AG04450 (cell line): Measurements from ENCODE around the gene OXCT1. TPM values are rescaled to one million over a fixed set of nuclear protein-coding genes. Genes with fewer than 3 reads are reported as not detected.
A peak's percentile ranks its signal among the peaks of the same experiment; 100 is the strongest.

ENCODE experiments used
- CTCF ChIA-PET: fragments of 300-600, 350-600 bp; formaldehyde crosslinking; extraction: SDS; loops from one replicate; lab custom pipeline; 2022; ENCODE audit warnings: antibody characterized with exemption, inconsistent platforms; lab: Charles Lee
- POLR2A ChIA-PET: fragments of 350-600 bp; formaldehyde crosslinking; extraction: SDS; loops from one replicate; lab custom pipeline; 2021; ENCODE audit warnings: antibody characterized with exemption, inconsistent platforms; lab: Yijun Ruan, JAX
- DNase-seq: peaks from one replicate; pipeline ENCODE4 v3.0.0-alpha.2; 2011; ENCODE audit warnings: low read depth, low spot score
- H3K27ac ChIP-seq: one replicate; pipeline ENCODE4 v1.5.1; 2012; ENCODE audit warnings: low read depth, low read length, control low read depth
- H3K27me3 ChIP-seq: one replicate; pipeline ENCODE4 v1.6.0; 2012; ENCODE audit warnings: low read length; ENCODE audit not compliant: control insufficient read depth, insufficient read depth
- H3K4me3 ChIP-seq: 2 replicates; pipeline ENCODE4 v1.5.1; 2011; ENCODE audit warnings: mild to moderate bottlenecking, low read depth, low read length, control low read depth
- H3K9me3 ChIP-seq: 2 replicates; pipeline ENCODE4 v1.5.1; 2012; ENCODE audit warnings: low read length; ENCODE audit not compliant: control insufficient read depth, insufficient read depth
- polyA plus RNA-seq: library from polyadenylated mRNA; depleted of rRNA; stranded (reverse); fragments of >200 nt; gene quantifications from 2 replicates; pipeline ENCODE4 v1.2.3, GENCODE V29; 2011
- TF ChIP-seq, protein P1 (sequence below): IDR thresholded peaks from 2 replicates; pipeline ENCODE4 v1.5.1; 2011; ENCODE audit warnings: low read depth, low read length, control low read depth, inconsistent platforms

Gene OXCT1
- polyA plus RNA-seq, 1 experiment, result 31.7 TPM

DNA sequence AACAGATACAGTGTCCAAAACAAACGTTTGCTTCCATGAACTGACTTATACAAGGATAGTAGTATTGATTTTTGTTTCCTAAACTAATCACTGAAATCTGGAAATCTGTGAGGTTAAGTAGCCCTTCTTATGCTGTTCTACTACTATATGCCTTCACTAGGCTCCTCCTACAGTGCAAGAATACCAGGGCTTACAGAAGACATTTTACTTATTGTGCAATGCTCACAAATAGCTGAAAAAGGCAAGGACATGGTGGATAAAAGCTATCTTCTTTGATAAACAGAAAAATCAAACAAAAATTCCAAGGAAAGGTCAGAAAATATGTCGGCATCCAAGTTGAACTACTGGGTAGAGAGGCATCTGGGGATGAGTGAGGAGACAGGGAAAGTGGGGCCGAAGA lies 61.9 kb downstream of the OXCT1 start:
- TF ChIP-seq, protein P1, sequence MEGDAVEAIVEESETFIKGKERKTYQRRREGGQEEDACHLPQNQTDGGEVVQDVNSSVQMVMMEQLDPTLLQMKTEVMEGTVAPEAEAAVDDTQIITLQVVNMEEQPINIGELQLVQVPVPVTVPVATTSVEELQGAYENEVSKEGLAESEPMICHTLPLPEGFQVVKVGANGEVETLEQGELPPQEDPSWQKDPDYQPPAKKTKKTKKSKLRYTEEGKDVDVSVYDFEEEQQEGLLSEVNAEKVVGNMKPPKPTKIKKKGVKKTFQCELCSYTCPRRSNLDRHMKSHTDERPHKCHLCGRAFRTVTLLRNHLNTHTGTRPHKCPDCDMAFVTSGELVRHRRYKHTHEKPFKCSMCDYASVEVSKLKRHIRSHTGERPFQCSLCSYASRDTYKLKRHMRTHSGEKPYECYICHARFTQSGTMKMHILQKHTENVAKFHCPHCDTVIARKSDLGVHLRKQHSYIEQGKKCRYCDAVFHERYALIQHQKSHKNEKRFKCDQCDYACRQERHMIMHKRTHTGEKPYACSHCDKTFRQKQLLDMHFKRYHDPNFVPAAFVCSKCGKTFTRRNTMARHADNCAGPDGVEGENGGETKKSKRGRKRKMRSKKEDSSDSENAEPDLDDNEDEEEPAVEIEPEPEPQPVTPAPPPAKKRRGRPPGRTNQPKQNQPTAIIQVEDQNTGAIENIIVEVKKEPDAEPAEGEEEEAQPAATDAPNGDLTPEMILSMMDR, result no peak
- no peak overlapping the region for H3K4me3 ChIP-seq
- DNase-seq, result no peak
- H3K9me3 ChIP-seq, result no peaks in the 10 kb centered on the region
- ChIA-PET CTCF (interaction anchor here (0.6 to 1.2 kb wide), 2 partner anchors 21 to 101 kb away, joined by 3 to 4 read pairs; no protein-coding TSS in a partner anchor), POLR2A (no interaction called here)
- H3K27ac ChIP-seq, result no peak overlapping the region
- H3K27me3 ChIP-seq, result no peaks in the 10 kb centered on the region

DNA sequence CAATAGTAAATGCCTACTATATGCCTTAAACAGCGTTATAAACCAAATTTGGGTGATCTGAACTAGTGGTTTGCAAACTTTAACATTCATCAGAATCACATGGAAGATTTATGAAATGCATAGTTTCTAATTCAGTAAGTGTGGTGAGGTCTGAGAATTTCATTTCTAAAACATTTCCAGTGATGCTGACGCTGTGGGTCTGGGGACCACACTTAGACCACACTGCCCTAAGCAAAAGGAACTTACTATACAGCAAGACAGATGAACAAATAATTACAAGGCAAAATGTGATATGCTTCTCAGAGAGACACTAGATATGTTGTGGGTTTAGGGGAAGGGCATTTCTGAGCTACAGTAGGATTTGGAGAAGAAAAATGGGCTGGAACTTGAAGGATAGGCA lies 72.6 kb downstream of the OXCT1 start:
- H3K27me3 ChIP-seq, result no peaks in the 10 kb centered on the region
- DNase-seq, result no peak
- CTCF ChIA-PET, result no interaction called here

DNA sequence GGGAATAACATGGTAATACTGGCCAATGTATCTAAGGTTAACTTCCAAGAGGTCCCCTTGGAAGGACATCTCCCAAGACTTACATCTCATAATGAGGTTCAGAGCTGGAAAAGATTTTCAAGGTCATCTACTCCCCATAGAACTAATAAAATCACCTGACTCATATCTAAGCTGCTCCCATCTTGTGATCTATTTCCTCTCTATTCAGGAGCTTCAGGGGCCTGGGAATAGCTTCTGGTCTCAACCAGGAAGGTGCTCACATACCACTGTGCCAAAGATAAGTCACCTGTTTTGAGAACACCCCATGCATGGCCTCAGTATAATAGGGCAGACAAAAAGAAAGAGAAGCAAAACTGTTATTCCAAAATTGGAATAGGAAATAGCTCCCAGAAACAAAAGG lies 74.2 kb downstream of the OXCT1 start:
- TF ChIP-seq, protein P1, result no peak
- DNase-seq, result no peak
- H3K27ac ChIP-seq, result no peak overlapping the region
- no peaks in the 10 kb centered on the region for H3K9me3 ChIP-seq
- no peak overlapping the region for H3K4me3 ChIP-seq
- ChIA-PET CTCF (interaction anchor here (1.0 kb wide), 1 partner anchor 47 kb away, joined by 4 read pairs; no protein-coding TSS in a partner anchor), POLR2A (no interaction called here)
- H3K27me3 ChIP-seq, result no peaks in the 10 kb centered on the region

More for the DNA sequence above, 72.6 kb downstream of the OXCT1 start:
- TF ChIP-seq, protein P1, result no peak
- Histone ChIP-seq H3K4me3 (no peak overlapping the region), H3K9me3 (no peaks in the 10 kb centered on the region), H3K27ac (no peak overlapping the region)
- POLR2A ChIA-PET, result no interaction called here

DNA sequence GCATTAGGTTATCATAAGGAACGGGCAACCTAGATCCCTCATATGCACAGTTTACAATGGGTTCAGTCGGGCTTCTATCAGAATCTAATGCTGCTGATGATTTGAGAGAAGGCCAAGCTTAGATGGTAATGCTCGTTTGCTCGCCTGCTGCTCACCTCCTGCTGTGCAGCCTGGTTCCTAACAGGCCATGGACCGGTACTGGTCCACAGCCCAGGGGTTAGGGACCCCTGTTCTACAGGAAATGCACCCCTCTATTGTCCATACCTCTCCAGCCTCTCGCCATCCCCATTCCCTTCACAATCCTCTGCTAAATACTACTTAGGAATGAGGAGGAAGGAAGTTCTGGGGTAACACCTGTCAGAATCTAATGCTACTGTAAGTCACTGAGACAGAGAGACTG lies 75.1 kb downstream of the OXCT1 start:
- ChIA-PET POLR2A (interaction anchor here (0.6 to 1.2 kb wide), 2 partner anchors 40 to 49 kb away, joined by 3 read pairs; no protein-coding TSS in a partner anchor), CTCF (interaction anchor here (0.6 kb wide), 1 partner anchor 36 kb away, joined by 3 read pairs; no protein-coding TSS in a partner anchor)
- TF ChIP-seq, protein P1, result no peak
- DNase-seq, result no peak
- no peak overlapping the region for H3K4me3 ChIP-seq
- H3K27ac ChIP-seq, result peak overlapping the region; percentile 84
- H3K9me3 ChIP-seq, result no peaks in the 10 kb centered on the region
- H3K27me3 ChIP-seq, result no peaks in the 10 kb centered on the region

DNA sequence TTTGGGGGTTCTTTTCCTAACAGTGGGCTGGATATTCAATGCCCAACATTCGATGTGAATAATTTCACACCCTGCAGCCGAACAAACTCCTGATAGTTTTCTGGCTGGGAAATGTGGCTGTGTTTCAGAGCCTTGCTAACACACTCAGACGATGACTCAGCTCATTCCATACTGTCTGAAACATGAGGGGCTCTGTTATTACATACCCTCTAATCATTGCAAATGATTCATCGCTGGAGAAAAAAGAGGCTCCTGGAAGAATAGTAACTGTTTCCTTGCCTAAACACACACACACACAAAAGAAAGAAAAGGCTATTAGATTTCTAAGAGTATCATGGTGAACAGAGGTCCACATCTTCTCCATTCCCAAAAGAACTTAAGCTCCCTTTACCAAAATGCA lies 75.8 kb downstream of the OXCT1 start:
- Histone ChIP-seq H3K27ac (peak overlapping the region; percentile 84), H3K27me3 (no peaks in the 10 kb centered on the region), H3K4me3 (peak overlapping the region; percentile 27), H3K9me3 (no peaks in the 10 kb centered on the region)
- ChIA-PET POLR2A (interaction anchor here (0.6 to 1.2 kb wide), 2 partner anchors 41 to 49 kb away, joined by 3 read pairs; no protein-coding TSS in a partner anchor), CTCF (interaction anchor here (1.2 kb wide), 1 partner anchor 9 kb away, joined by 4 read pairs; no protein-coding TSS in a partner anchor)
- peak; percentile 87 for DNase-seq
- TF ChIP-seq, protein P1, result no peak
